SK-N-MC (cell line): ENCODE data around the gene TYW1B.
"Not testable (repeated sequence)": the region's sequence is repeated elsewhere in the genome, so short reads cannot be mapped to it uniquely, and the experiment has no call there.

Experiments
- EZH2 ChIP-seq: fragments of 200-600 bp; sonication (generic); IDR thresholded peaks from one replicate; pipeline ENCODE4 v1.6.1; 2017; ENCODE audit warnings: antibody characterized with exemption
- POLR2AphosphoS5 ChIP-seq: IDR thresholded peaks from 2 replicates; pipeline ENCODE4 v1.6.1; 2012; ENCODE audit warnings: mild to moderate bottlenecking, low read depth, low read length, borderline replicate concordance

DNA sequence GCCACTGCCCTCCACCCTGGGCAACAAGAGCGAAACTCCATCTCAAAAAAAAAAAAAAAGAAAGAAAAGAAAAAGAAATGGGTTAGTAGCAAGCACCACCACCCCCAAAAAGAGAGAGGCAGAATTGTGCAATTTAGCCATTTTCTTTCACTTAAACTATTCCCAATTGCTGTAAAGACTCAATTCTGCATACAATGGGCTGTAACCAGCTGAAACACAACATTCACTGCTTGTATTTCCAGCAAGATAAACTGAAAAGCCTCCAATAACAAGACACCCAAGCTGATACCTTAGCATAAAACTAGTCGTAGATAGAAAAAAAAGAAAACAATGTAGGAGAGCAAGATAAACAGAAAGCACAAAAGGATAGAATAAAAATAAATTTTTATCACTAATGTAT is 84.2 kb downstream of the TYW1B start:
- not testable (repeated sequence) for TF ChIP-seq POLR2AphosphoS5, EZH2
